Measurements from ENCODE around the gene CRYBB1.
A peak's percentile ranks its signal among the peaks of the same experiment; 100 is the strongest.

Gene CRYBB1

GRCh38 chr22:26597480-26597879, 20.3 kb downstream of the CRYBB1 start:
- TF ChIP-seq CTCF (IDR thresholded peaks at IDR 0.05; ENCODE audit: low read depth, low read length), result no peak
- no peak for DNase-seq (ENCODE audit: low read depth, low spot score)
- no peak overlapping the region for H3K4me3 ChIP-seq (ENCODE audit: low read depth, low read length)
- in situ Hi-C loops (cut with HindIII; ENCODE audit: low sequenced_read_pairs), result no loop called here

DNA sequence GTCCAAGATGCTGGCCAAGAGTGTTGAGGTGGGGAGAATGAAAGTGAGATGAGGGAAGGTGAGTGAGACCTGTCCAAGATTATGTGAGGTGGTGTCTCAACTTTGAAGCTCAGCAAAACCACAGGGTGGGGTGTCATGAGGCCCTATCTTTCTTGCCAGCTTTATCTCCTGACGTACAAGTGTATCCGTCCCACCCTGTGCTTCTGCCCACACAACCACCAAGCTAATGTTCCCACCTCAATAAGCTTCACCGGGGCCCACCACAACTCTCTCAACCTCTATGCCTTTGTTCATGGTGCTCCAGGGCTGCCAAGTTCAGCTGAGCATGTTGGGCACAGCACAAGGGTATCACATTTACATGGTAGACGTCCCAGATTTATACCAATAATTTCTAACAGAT, 20.8 kb downstream of the CRYBB1 start:
- no peak for TF ChIP-seq CTCF (IDR thresholded peaks at IDR 0.05; ENCODE audit: low read depth, low read length)
- in situ Hi-C loops (cut with HindIII; ENCODE audit: low sequenced_read_pairs), result no loop called here
- H3K4me3 ChIP-seq (ENCODE audit: low read depth, low read length), result no peak overlapping the region
- no peak for DNase-seq (ENCODE audit: low read depth, low spot score)

DNA sequence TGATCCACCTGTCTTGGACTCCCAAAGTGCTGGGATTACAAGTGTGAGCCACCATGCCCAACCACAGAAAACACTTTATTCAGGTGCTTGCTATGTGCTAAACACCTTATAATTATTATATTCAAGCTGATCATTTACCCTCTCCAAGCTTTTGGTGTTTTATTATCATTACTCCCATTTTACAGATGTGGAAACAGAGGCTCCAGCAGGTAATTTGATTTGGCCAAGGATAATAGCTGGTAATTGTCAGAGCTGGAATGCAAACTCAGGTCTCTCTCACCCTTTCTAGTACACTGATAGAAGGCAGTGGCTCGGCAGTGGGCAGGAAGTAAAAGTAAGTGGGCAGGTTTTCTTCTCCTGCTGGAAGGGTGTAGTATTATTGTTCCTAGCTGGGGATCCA, 24.1 kb downstream of the CRYBB1 start:
- TF ChIP-seq CTCF (IDR thresholded peaks at IDR 0.05; ENCODE audit: low read depth, low read length), result no peak
- H3K4me3 ChIP-seq (ENCODE audit: low read depth, low read length), result no peak overlapping the region
- DNase-seq (ENCODE audit: low read depth, low spot score), result no peak
- in situ Hi-C loops (cut with HindIII; ENCODE audit: low sequenced_read_pairs), result no loop called here

GRCh38 chr22:26592421-26592891, 25.4 kb downstream of the CRYBB1 start:
- TF ChIP-seq CTCF (IDR thresholded peaks at IDR 0.05; ENCODE audit: low read depth, low read length), result no peak
- no peak for DNase-seq (ENCODE audit: low read depth, low spot score)
- no peak overlapping the region for H3K4me3 ChIP-seq (ENCODE audit: low read depth, low read length)
- in situ Hi-C loops (cut with HindIII; ENCODE audit: low sequenced_read_pairs), result no loop called here

DNA sequence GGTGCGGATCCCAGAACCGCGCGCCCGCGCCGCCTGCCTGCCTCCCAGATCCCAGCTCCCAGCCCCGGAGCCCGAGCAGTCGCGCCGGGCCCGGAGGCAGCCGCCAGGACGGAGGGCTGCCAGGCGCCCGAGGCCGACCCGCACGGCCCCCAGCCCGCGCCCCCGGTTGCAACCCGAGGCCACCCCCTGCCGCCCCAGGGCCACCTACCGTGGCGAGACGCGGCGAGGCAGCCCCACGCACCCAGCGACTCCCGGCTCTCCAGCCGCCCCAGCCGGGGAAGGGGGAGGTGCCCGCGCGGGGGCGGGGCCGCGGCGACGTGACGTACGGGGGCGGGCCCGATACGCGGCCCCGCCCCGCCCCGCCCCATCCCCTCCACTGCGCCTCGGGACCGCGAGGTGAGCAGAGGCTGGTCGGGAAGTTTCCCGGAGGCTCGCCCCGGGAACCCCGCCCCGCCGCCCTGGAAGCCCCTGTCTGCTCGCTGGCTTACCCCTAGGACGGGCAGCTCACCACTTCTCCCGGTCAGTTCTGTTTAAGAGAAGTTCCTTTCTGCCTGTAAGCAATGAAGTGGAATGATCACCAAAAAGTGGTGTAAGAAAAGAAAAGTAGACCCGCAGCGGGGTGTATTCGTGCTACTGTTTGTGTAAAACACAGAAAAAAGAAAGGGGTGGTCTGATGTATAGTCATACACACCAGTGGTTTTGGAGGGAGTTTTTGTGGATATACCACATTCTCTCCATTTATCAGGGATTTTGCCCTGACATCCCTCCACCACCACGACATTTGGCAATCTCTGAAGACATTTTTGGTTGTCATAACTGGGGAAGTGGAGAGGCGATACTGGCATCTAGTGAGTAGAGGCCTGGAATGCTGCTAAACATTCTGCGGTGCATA, 27.7 kb downstream of the CRYBB1 start, which contains the start of gene TPST2:
Gene TPST2 (minus strand): TSS at position 288 of the 892 bp plus-strand sequence. CDS start 48,502 bp downstream, outside the sequence.
- H3K4me3 ChIP-seq (ENCODE audit: low read depth, low read length), result peak within 1 kb of the TSS; percentile 57
- in situ Hi-C loops (cut with HindIII; ENCODE audit: low sequenced_read_pairs), result no loop called here
- no peak for TF ChIP-seq CTCF (IDR thresholded peaks at IDR 0.05; ENCODE audit: low read depth, low read length)
- peak; percentile 77 for DNase-seq (ENCODE audit: low read depth, low spot score)

DNA sequence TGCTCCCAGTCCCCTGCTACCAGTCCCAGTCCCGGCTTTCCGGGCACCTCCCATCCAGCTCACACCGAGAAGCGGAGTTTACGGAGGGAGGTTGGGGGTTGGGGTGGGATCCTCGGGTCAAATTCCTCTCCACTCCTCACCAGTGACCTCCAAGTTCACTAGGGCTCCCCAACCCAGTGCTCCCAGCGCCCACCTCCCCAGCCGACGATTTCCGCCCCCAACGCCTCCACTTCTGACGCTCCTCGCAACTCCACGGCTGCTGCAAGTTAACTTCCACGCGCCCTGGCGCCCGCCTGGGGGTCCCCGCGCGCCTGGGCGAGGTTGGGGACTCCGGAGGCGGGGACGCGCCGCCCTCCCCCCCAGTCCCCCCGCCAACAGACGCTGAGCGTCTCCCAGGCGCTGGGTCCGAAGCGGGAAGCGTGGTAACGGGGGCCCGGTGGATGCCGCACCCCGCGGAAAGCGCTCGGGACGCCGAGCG, 28.4 kb downstream of the CRYBB1 start:
- H3K4me3 ChIP-seq (ENCODE audit: low read depth, low read length), result peak overlapping the region; percentile 57
- in situ Hi-C loops (cut with HindIII; ENCODE audit: low sequenced_read_pairs), result no loop called here
- DNase-seq (ENCODE audit: low read depth, low spot score), result peak; percentile 15
- no peak for TF ChIP-seq CTCF (IDR thresholded peaks at IDR 0.05; ENCODE audit: low read depth, low read length)

All from astrocyte of the spinal cord (primary cell).